MCF 10A (cell line): Measurements from ENCODE around the gene TSNAX. TPM values are rescaled to one million over a fixed set of nuclear protein-coding genes. Genes with fewer than 3 reads are reported as not detected.
A peak's percentile ranks its signal among the peaks of the same experiment; 100 is the strongest.

Experiments
- BruUV-seq: library from RNA; stranded (reverse); fragments of 400-500 nt; replicated peaks from 2 replicates; lab custom pipeline; 2021; lab: Mats Ljungman, UMichigan
- CTCF ChIA-PET: fragments of 300-600 bp; sonication (Branson Sonifier 250); formaldehyde crosslinking; extraction: SDS; loops from one replicate; lab custom pipeline; 2021; ENCODE audit warnings: antibody characterized with exemption, inconsistent platforms; lab: Yijun Ruan, JAX
- POLR2A ChIA-PET: fragments of 300-600, 350-650 bp; sonication (Branson Sonifier 250); formaldehyde crosslinking; extraction: SDS; loops from one replicate; lab custom pipeline; 2020; ENCODE audit warnings: antibody characterized with exemption, inconsistent platforms; lab: Yijun Ruan, JAX
- DNase-seq: peaks from one replicate; pipeline ENCODE4 v3.0.0-alpha.2; 2018; ENCODE audit not compliant: unreplicated experiment
- H3K27ac Mint-ChIP-seq: one replicate; pipeline ENCODE4 v1.8.0; 2022; ENCODE audit warnings: mild to moderate bottlenecking, low read depth, mixed read lengths; ENCODE audit not compliant: unreplicated experiment
- H3K27me3 Mint-ChIP-seq: one replicate; pipeline ENCODE4 v1.8.0; 2022; ENCODE audit warnings: mixed read lengths; ENCODE audit not compliant: insufficient read depth, unreplicated experiment
- H3K36me3 Mint-ChIP-seq: one replicate; pipeline ENCODE4 v1.8.0; 2022; ENCODE audit warnings: mild to moderate bottlenecking, moderate library complexity, mixed read lengths; ENCODE audit not compliant: insufficient read depth, unreplicated experiment
- H3K4me1 Mint-ChIP-seq: one replicate; pipeline ENCODE4 v1.8.0; 2022; ENCODE audit warnings: mixed read lengths; ENCODE audit not compliant: insufficient read depth, unreplicated experiment
- H3K4me3 Mint-ChIP-seq: one replicate; pipeline ENCODE4 v1.8.0; 2022; ENCODE audit warnings: mild to moderate bottlenecking, moderate library complexity, mixed read lengths; ENCODE audit not compliant: unreplicated experiment
- H3K9me3 Mint-ChIP-seq: one replicate; pipeline ENCODE4 v1.8.0; 2022; ENCODE audit warnings: mixed read lengths; ENCODE audit not compliant: unreplicated experiment
- intact Hi-C: fragments of 100-400 bp; cut with micrococcal nuclease; formaldehyde crosslinking; loops from 2 replicates; pipeline ENCODE4 v1.14.1; 2022
- total RNA-seq: library from RNA; stranded (reverse); gene quantifications from 2 replicates; pipeline ENCODE4 v1.2.3, GENCODE V29; 2022
- TF ChIP-seq, protein P1 (sequence below): fragments of 200-600 bp; IDR thresholded peaks from one replicate; pipeline ENCODE4 v1.8.0; 2022; ENCODE audit warnings: antibody characterized with exemption, mild to moderate bottlenecking; ENCODE audit not compliant: unreplicated experiment

The TSNAX gene
- total RNA-seq, 1 experiment from 2014 or later, result 79.0 TPM

- CTCF ChIA-PET, result interaction anchor here (0.6 kb wide), 1 partner anchor 13 kb away, joined by 3 read pairs; no protein-coding TSS in a partner anchor
- BruUV-seq, result no TSS peak
- intact Hi-C loops, result no loop called here
- no peak overlapping the region for H3K27ac Mint-ChIP-seq
- no peak for DNase-seq
- no peaks in the 10 kb centered on the region for H3K27me3 Mint-ChIP-seq
- POLR2A ChIA-PET, result no interaction called here
- no peak overlapping the region for H3K4me3 Mint-ChIP-seq
- H3K9me3 Mint-ChIP-seq, result no peaks in the 10 kb centered on the region
- TF ChIP-seq, protein P1, sequence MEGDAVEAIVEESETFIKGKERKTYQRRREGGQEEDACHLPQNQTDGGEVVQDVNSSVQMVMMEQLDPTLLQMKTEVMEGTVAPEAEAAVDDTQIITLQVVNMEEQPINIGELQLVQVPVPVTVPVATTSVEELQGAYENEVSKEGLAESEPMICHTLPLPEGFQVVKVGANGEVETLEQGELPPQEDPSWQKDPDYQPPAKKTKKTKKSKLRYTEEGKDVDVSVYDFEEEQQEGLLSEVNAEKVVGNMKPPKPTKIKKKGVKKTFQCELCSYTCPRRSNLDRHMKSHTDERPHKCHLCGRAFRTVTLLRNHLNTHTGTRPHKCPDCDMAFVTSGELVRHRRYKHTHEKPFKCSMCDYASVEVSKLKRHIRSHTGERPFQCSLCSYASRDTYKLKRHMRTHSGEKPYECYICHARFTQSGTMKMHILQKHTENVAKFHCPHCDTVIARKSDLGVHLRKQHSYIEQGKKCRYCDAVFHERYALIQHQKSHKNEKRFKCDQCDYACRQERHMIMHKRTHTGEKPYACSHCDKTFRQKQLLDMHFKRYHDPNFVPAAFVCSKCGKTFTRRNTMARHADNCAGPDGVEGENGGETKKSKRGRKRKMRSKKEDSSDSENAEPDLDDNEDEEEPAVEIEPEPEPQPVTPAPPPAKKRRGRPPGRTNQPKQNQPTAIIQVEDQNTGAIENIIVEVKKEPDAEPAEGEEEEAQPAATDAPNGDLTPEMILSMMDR, result no peak
- no peaks in the 10 kb centered on the region for H3K4me1 Mint-ChIP-seq
- H3K36me3 Mint-ChIP-seq, result no peaks in the 10 kb centered on the region
Measured at GRCh38 chr1:231481289-231481688, 47.2 kb upstream of the TSNAX start.

DNA sequence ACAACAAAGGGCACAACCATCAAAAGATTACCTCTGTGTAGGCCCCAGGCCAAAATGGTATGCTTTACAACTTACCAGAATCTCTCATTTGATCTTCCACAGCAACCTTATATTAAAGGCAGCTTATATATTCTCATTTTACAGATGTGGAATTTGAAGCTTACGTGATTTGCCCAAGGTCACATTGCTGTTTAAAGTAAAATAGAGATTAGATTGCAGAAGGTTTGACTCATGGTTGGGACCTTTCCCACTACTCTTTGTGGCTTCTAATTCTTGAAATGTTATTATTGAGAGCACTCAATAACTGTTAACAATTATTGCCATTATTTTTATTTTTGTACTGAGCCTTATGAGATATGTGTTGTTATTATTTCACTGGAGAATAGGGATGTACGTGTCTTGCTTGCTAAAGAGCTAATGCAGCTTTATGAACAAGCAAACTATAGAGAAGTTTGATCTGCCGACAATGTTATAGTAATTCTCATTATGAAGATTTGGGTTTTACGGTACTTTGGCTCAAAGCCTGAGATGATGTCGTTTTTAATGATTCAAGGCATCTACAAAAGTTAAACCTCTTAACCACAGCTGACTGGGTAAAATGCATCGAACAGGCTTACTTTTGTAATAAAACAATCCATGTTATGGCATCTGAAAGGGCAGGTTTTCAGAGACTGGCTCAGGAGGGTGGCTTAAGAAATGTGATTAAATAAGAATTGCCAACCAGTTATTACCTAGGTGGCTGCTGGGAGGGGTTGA is 43.3 kb upstream of the TSNAX start:
- no peaks in the 10 kb centered on the region for H3K9me3 Mint-ChIP-seq
- CTCF ChIA-PET, result interaction anchor here (0.6 to 1.0 kb wide), 3 partner anchors 48 to 592 kb away, joined by 3 to 4 read pairs (median 4); no protein-coding TSS in a partner anchor
- intact Hi-C loops, result no loop called here

DNA sequence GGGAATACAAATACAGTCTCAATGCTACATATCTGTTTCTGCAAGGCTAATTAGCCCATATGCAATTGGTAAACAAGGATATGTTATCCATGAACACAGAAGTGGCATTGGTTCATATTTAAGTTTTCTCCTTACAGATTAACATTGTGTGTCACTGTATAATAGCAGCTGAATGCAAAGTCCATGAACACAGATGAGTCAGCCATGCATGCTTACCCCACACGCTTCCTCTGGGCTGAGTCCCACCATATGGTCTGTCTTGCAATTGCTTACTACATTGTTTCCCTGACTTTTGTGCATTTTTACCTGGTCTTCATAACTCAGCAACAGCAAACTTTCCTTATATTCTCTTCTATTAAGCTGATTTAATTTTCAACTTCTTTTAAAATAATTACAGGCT is 41.5 kb upstream of the TSNAX start:
- ChIA-PET POLR2A (no interaction called here), CTCF (interaction anchor here (0.6 to 1.1 kb wide), 3 partner anchors 54 to 225 kb away, joined by 3 read pairs; no protein-coding TSS in a partner anchor)
- Mint-ChIP-seq H3K36me3 (no peaks in the 10 kb centered on the region), H3K9me3 (no peaks in the 10 kb centered on the region), H3K4me1 (no peaks in the 10 kb centered on the region), H3K27ac (no peak overlapping the region), H3K4me3 (no peak overlapping the region), H3K27me3 (no peaks in the 10 kb centered on the region)
- no TSS peak for BruUV-seq
- TF ChIP-seq, protein P1, result no peak
- DNase-seq, result peak; percentile 52
- intact Hi-C loops, result no loop called here

More for the DNA sequence above, 43.3 kb upstream of the TSNAX start:
- no peaks in the 10 kb centered on the region for H3K36me3 Mint-ChIP-seq
- no peak overlapping the region for H3K27ac Mint-ChIP-seq
- no peak overlapping the region for H3K4me3 Mint-ChIP-seq
- no TSS peak for BruUV-seq
- no peak for DNase-seq
- TF ChIP-seq, protein P1, result no peak
- POLR2A ChIA-PET, result interaction anchor here (0.7 to 1.2 kb wide), 3 partner anchors 10 to 67 kb away, joined by 3 to 4 read pairs (median 3); no protein-coding TSS in a partner anchor
- H3K4me1 Mint-ChIP-seq, result no peaks in the 10 kb centered on the region
- H3K27me3 Mint-ChIP-seq, result no peaks in the 10 kb centered on the region

- CTCF ChIA-PET, result interaction anchor here (0.6 to 1.1 kb wide), 3 partner anchors 12 to 53 kb away, joined by 3 to 5 read pairs (median 3); no protein-coding TSS in a partner anchor
- intact Hi-C loops, result no loop called here
- H3K27me3 Mint-ChIP-seq, result no peaks in the 10 kb centered on the region
Measured at GRCh38 chr1:231487910-231488309, 40.6 kb upstream of the TSNAX start.

More at GRCh38 chr1:231487910-231488309, 40.6 kb upstream of the TSNAX start:
- TF ChIP-seq, protein P1, result no peak
- POLR2A ChIA-PET, result interaction anchor here (0.6 to 1.3 kb wide), 3 partner anchors 31 to 247 kb away, joined by 3 to 4 read pairs (median 3); partner anchors contain the start of gene TSNAX
- no peaks in the 10 kb centered on the region for H3K9me3 Mint-ChIP-seq
- BruUV-seq, result no TSS peak
- H3K36me3 Mint-ChIP-seq, result no peaks in the 10 kb centered on the region
- no peaks in the 10 kb centered on the region for H3K4me1 Mint-ChIP-seq
- no peak overlapping the region for H3K27ac Mint-ChIP-seq
- no peak overlapping the region for H3K4me3 Mint-ChIP-seq
- no peak for DNase-seq
